Keratinocyte (primary cell): ENCODE measurements around the gene BORCS8. TPM values are rescaled to one million over a fixed set of nuclear protein-coding genes. Genes with fewer than 3 reads are reported as not detected.
A peak's percentile ranks its signal among the peaks of the same experiment; 100 is the strongest.

Experiments used
- DNase-seq: peaks from one replicate; pipeline ENCODE4 v3.0.0-alpha.2; 2011; ENCODE audit warnings: low read depth, missing footprints, low spot score
- FAIRE-seq: peaks from 2 replicates; lab custom pipeline; 2011; peaks lifted over from hg19 to GRCh38; lab: Jason Lieb, UNC
- H2AFZ ChIP-seq: 2 replicates; pipeline ENCODE4 v1.6.0; 2012; ENCODE audit warnings: low read length, control low read depth, inconsistent platforms; ENCODE audit not compliant: control insufficient read depth
- H3K27ac ChIP-seq: 2 replicates; pipeline ENCODE4 v1.5.1; 2011; ENCODE audit warnings: low read length; ENCODE audit not compliant: control insufficient read depth, insufficient read depth
- H3K27me3 ChIP-seq: 3 replicates; pipeline ENCODE4 v1.6.0; 2011; ENCODE audit warnings: low read length; ENCODE audit not compliant: control insufficient read depth, insufficient read depth; ENCODE audit errors: extremely low read depth
- H3K36me3 ChIP-seq, 2 experiments: 2 replicates in 1 of 2; 3 replicates in 1 of 2; pipeline ENCODE4 v1.5.1; 2011; ENCODE audit warnings: low read length in 2 of 2, mild to moderate bottlenecking in 1 of 2; ENCODE audit not compliant: control insufficient read depth in 2 of 2, insufficient read depth in 2 of 2; ENCODE audit errors: extremely low read depth in 1 of 2
- H3K4me1 ChIP-seq: 3 replicates; pipeline ENCODE4 v1.5.1; 2011; ENCODE audit warnings: low read length; ENCODE audit not compliant: control insufficient read depth, insufficient read depth; ENCODE audit errors: extremely low read depth
- H3K4me2 ChIP-seq: 3 replicates; pipeline ENCODE4 v1.6.0; 2011; ENCODE audit warnings: low read depth, low read length; ENCODE audit not compliant: control insufficient read depth, insufficient read depth; ENCODE audit errors: extremely low read depth
- H3K4me3 ChIP-seq, 3 experiments: fragments of 200-600 bp in 1 of 3; sonication (generic) in 1 of 3; 2 replicates in 2 of 3; 3 replicates in 1 of 3; pipeline ENCODE4 v1.5.1; 2011 to 2016; ENCODE audit warnings: low read length in 3 of 3, mild to moderate bottlenecking in 3 of 3, control low read depth in 2 of 3, inconsistent platforms in 1 of 3, low read depth in 1 of 3, mixed read lengths in 1 of 3, mixed run types in 1 of 3, moderate library complexity in 1 of 3; ENCODE audit not compliant: control insufficient read depth in 2 of 3, insufficient read depth in 2 of 3; ENCODE audit errors: extremely low read depth in 1 of 3
- H3K79me2 ChIP-seq: 2 replicates; pipeline ENCODE4 v1.6.0; 2012; ENCODE audit warnings: low read length; ENCODE audit not compliant: control insufficient read depth, insufficient read depth
- H3K9ac ChIP-seq: 3 replicates; pipeline ENCODE4 v1.6.0; 2011; ENCODE audit warnings: low read length; ENCODE audit not compliant: control insufficient read depth, insufficient read depth; ENCODE audit errors: extremely low read depth
- H3K9me1 ChIP-seq: 3 replicates; pipeline ENCODE4 v1.6.0; 2011; ENCODE audit warnings: low read length; ENCODE audit not compliant: control insufficient read depth, insufficient read depth; ENCODE audit errors: extremely low read depth
- H3K9me3 ChIP-seq: 2 replicates; pipeline ENCODE4 v1.5.1; 2012; ENCODE audit warnings: low read depth, low read length; ENCODE audit not compliant: control insufficient read depth
- H4K20me1 ChIP-seq: 3 replicates; pipeline ENCODE4 v1.6.0; 2011; ENCODE audit warnings: low read length; ENCODE audit not compliant: control insufficient read depth, insufficient read depth; ENCODE audit errors: extremely low read depth
- CTCF ChIP-seq, 3 experiments: IDR thresholded peaks in 1 of 3; conservative IDR thresholded peaks in 1 of 3; optimal IDR thresholded peaks in 1 of 3; 2 replicates in 2 of 3; 3 replicates in 1 of 3; pipeline versions ENCODE3 to v1.5.1; 2011; ENCODE audit warnings: low read length in 3 of 3, mild to moderate bottlenecking in 3 of 3, moderate library complexity in 2 of 3, control low read depth in 1 of 3, inconsistent platforms in 1 of 3; ENCODE audit not compliant: insufficient read depth in 2 of 3; ENCODE audit errors: extremely low read depth in 1 of 3
- EZH2 ChIP-seq: IDR thresholded peaks from one replicate; pipeline ENCODE4 v1.6.1; 2012; ENCODE audit warnings: inconsistent platforms, mild to moderate bottlenecking, low read length, moderate library complexity
- dilution Hi-C: fragments of 300-500 bp; cut with MboI; formaldehyde crosslinking; loops from one replicate; pipeline ENCODE4 v1.7.0; 2020; ENCODE audit warnings: low sequenced_read_pairs; ENCODE audit not compliant: extremely low pct_ligation_motif_present
- polyA plus RNA-seq, 5 experiments: library from polyadenylated mRNA; depleted of rRNA in 3 of 5; stranded (reverse) in 3 of 5; stranded (forward) in 1 of 5; unstranded in 1 of 5; fragments of >200 nt; gene quantifications; 1 replicate in 1 of 5; 2 replicates in 3 of 5; 3 replicates in 1 of 5; pipeline versions ENCODE4 v1.2.1 to v1.2.3, GENCODE V29; 2011 to 2012; ENCODE audit warnings: missing spikeins in 2 of 5, low read depth in 1 of 5, low replicate concordance in 1 of 5

BORCS8 gene
- polyA plus RNA-seq, 1 donor (not counting 4 experiments of a cell fraction or from before 2014, with no cell fraction given), result 16.3 TPM

DNA sequence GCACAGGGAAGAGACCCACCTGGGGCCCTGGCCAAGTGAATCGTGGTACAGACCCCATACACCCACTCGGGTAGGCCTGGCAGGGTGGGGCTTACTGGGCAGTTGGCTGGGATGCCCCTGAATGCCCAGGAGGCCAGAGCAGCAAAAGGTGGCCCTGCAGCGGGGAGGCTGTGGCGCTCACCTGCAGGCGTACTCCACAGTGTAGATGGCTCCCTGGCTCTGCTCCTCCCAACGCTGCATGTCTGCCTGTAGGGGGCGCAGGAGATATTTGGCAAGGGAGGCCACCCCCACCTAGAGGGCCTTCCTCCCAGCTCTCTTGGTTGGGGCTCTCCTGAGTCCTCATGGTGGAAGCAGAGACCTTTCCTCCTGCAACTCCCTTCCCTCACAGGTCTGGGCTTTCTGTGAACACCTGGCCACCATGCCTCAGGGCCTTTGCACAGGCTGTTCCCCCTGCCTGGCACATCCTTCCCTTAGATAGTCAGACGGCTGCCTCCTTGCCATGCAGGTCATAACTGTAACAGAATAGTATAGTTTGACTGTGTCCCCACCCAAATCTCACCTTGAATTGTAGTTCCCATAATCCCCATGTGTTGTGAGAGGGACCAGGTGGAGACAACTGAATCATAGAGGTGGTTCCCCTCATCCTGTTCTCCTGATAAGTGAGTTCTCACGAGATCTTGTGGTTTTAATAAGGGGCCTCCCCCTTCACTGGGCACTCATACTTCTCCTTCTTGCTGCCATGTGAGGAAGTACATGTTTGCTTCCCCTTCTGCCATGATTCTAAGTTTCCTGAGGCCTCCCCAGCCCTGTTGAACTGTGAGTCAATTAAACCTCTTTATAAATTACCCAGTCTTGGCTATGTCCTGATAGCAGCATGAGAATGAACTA is 5.9 kb downstream of the BORCS8 start:
- no peaks in the 10 kb centered on the region for H3K9me3 ChIP-seq

GRCh38 chr19:19181488-19181998 is 10.4 kb downstream of the BORCS8 start:
- TF ChIP-seq CTCF (optimal IDR thresholded peaks at IDR 0.05 in 1 of 3, IDR thresholded peaks at IDR 0.05 in 1 of 3, conservative IDR thresholded peaks at IDR 0.05 in 1 of 3; ENCODE audit: extremely low read depth in 1 of 3, insufficient read depth in 2 of 3, low read length in 3 of 3), result no peak
- no peak for TF ChIP-seq EZH2
- Histone ChIP-seq H3K9ac (no peak overlapping the region), H3K79me2 (peaks cover 5% of the 10 kb centered on the region), H3K27me3 (no peaks in the 10 kb centered on the region), H3K9me3 (no peaks in the 10 kb centered on the region), H3K9me1 (no peaks in the 10 kb centered on the region), H3K4me1 (no peaks in the 10 kb centered on the region), H4K20me1 (no peaks in the 10 kb centered on the region), H2AFZ (no peak overlapping the region), H3K27ac (no peak overlapping the region), H3K4me2 (no peak overlapping the region), H3K4me3 (no peak overlapping the region), H3K36me3 (peaks cover 4 to 26% of the 10 kb centered on the region in 2 experiments)
- FAIRE-seq (no peak), DNase-seq (no peak)
- dilution Hi-C loops, result no loop called here

More for the DNA sequence above, 5.9 kb downstream of the BORCS8 start:
- no peak for DNase-seq
- H2AFZ ChIP-seq, result no peak overlapping the region
- H3K27me3 ChIP-seq, result no peaks in the 10 kb centered on the region
- H3K4me2 ChIP-seq, result no peak overlapping the region
- H4K20me1 ChIP-seq, result no peaks in the 10 kb centered on the region
- no peak overlapping the region for H3K4me3 ChIP-seq
- peaks cover 6% of the 10 kb centered on the region for H3K4me1 ChIP-seq
- FAIRE-seq, result no peak
- TF ChIP-seq EZH2 (no peak), CTCF (optimal IDR thresholded peaks at IDR 0.05 in 1 of 3, IDR thresholded peaks at IDR 0.05 in 1 of 3, conservative IDR thresholded peaks at IDR 0.05 in 1 of 3; ENCODE audit: extremely low read depth in 1 of 3, insufficient read depth in 2 of 3, low read length in 3 of 3) (peak; percentile 66 to 85 (median 77))
- no peak overlapping the region for H3K27ac ChIP-seq
- H3K9ac ChIP-seq, result no peak overlapping the region
- no peaks in the 10 kb centered on the region for H3K9me1 ChIP-seq
- peaks cover 29% of the 10 kb centered on the region for H3K79me2 ChIP-seq
- dilution Hi-C loops, result no loop called here
- H3K36me3 ChIP-seq, result peaks cover 0 to 21% of the 10 kb centered on the region in 2 experiments
